GM12878 (cell line): Measurements from ENCODE around the gene CSTF1. TPM values are rescaled to one million over a fixed set of nuclear protein-coding genes. Genes with fewer than 3 reads are reported as not detected.

Source experiments
- DPF2 ChIP-seq: fragments of 450-650 bp; IDR thresholded peaks from 2 replicates; pipeline ENCODE4 v1.6.1; 2017; ENCODE audit warnings: mild to moderate bottlenecking
- EGR1 ChIP-seq, 2 experiments: IDR thresholded peaks; 1 replicate in 1 of 2; 2 replicates in 1 of 2; pipeline ENCODE4 v1.6.1; 2011 to 2012; ENCODE audit warnings: low read depth in 2 of 2, low read length in 2 of 2, borderline replicate concordance in 1 of 2, mild to moderate bottlenecking in 1 of 2, moderate library complexity in 1 of 2
- MXI1 ChIP-seq: fragments of 150-350 bp; IDR thresholded peaks from 2 replicates; pipeline ENCODE4 v1.6.1; 2011; ENCODE audit warnings: low read depth, mild to moderate bottlenecking, inconsistent platforms, low read length, improper control_type of control experiment
- polyA plus RNA-seq, 11 experiments: library from polyadenylated mRNA; depleted of rRNA in 4 of 11; unstranded in 6 of 11; stranded (reverse) in 5 of 11; fragments of >200 nt; fragmentation: Nextera tagmentation in 4 of 11; fragmentation: Illumina TruSeq in 1 of 11; extraction: Ambion mirVana in 4 of 11; extraction: Trizol in 1 of 11; gene quantifications; 1 replicate in 1 of 11; 2 replicates in 10 of 11; pipeline versions ENCODE4 v1.2.1 to v1.2.3, GENCODE V29; 2011 to 2016; ENCODE audit warnings: inconsistent platforms in 2 of 11, missing spikeins in 2 of 11, low read depth in 1 of 11
- total RNA-seq, 4 experiments: library from RNA; depleted of rRNA in 3 of 4; stranded (reverse); fragments of >200 nt in 3 of 4; fragmentation: Illumina TruSeq in 1 of 4; extraction: Trizol in 1 of 4; gene quantifications; 2 replicates each; pipeline versions ENCODE4 v1.2.1 to v1.2.3, GENCODE V29; 2013 to 2021
- TF ChIP-seq, protein P1 (sequence below): fragments of 450-650 bp; IDR thresholded peaks from 2 replicates; pipeline ENCODE4 v1.6.1; 2017; ENCODE audit warnings: mild to moderate bottlenecking, moderate library complexity
- TF ChIP-seq, protein P2 (sequence below): IDR thresholded peaks from 2 replicates; pipeline ENCODE4 v1.6.1; 2011; ENCODE audit warnings: mild to moderate bottlenecking, low read depth, low read length, moderate library complexity; ENCODE audit not compliant: insufficient replicate concordance
- TF ChIP-seq, protein P3 (sequence below): IDR thresholded peaks from 2 replicates; pipeline ENCODE4 v1.6.1; 2011; ENCODE audit warnings: low read depth, low read length, improper control_type of control experiment, borderline replicate concordance
- TF ChIP-seq, protein P4 (sequence below): fragments of 450-650 bp; IDR thresholded peaks from 2 replicates; pipeline ENCODE4 v1.6.1; 2017; ENCODE audit warnings: antibody characterized with exemption, mild to moderate bottlenecking, moderate library complexity
- TF ChIP-seq, protein P5 (sequence below): fragments of 450-650 bp; IDR thresholded peaks from 2 replicates; pipeline ENCODE4 v1.6.1; 2016; ENCODE audit warnings: mild to moderate bottlenecking

CSTF1 gene
- total and polyA plus RNA-seq, 10 of the 15 experiments (the other 5 are each of a cell fraction or from before 2014, with no cell fraction given): 41.8 to 89.1 (median 50.1) TPM

DNA sequence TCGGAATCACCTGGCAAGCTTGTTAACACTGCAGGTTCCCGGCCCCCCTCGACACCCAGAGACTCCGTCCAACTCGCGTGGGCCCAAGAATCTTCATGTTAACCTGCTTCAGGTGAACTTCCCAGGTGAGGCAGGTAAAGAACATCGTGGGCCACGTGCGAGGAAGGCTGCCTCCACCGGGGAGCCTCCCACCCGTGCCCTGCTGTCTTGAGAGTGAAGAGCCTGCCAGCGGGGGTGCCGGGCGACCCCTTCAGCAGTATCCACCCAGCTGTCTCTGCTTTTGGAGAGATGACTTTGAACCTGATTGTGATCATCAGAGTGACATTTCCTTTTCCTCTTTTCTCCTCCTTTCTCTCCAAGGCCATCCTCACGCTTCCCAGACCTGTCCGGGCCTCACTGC, 53.1 kb downstream of the CSTF1 start (continued):
- TF ChIP-seq, protein P1, sequence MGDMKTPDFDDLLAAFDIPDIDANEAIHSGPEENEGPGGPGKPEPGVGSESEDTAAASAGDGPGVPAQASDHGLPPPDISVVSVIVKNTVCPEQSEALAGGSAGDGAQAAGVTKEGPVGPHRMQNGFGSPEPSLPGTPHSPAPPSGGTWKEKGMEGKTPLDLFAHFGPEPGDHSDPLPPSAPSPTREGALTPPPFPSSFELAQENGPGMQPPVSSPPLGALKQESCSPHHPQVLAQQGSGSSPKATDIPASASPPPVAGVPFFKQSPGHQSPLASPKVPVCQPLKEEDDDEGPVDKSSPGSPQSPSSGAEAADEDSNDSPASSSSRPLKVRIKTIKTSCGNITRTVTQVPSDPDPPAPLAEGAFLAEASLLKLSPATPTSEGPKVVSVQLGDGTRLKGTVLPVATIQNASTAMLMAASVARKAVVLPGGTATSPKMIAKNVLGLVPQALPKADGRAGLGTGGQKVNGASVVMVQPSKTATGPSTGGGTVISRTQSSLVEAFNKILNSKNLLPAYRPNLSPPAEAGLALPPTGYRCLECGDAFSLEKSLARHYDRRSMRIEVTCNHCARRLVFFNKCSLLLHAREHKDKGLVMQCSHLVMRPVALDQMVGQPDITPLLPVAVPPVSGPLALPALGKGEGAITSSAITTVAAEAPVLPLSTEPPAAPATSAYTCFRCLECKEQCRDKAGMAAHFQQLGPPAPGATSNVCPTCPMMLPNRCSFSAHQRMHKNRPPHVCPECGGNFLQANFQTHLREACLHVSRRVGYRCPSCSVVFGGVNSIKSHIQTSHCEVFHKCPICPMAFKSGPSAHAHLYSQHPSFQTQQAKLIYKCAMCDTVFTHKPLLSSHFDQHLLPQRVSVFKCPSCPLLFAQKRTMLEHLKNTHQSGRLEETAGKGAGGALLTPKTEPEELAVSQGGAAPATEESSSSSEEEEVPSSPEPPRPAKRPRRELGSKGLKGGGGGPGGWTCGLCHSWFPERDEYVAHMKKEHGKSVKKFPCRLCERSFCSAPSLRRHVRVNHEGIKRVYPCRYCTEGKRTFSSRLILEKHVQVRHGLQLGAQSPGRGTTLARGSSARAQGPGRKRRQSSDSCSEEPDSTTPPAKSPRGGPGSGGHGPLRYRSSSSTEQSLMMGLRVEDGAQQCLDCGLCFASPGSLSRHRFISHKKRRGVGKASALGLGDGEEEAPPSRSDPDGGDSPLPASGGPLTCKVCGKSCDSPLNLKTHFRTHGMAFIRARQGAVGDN: no peak
- TF ChIP-seq, protein P2, sequence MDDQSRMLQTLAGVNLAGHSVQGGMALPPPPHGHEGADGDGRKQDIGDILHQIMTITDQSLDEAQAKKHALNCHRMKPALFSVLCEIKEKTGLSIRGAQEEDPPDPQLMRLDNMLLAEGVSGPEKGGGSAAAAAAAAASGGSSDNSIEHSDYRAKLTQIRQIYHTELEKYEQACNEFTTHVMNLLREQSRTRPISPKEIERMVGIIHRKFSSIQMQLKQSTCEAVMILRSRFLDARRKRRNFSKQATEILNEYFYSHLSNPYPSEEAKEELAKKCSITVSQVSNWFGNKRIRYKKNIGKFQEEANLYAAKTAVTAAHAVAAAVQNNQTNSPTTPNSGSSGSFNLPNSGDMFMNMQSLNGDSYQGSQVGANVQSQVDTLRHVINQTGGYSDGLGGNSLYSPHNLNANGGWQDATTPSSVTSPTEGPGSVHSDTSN: no peak
- TF ChIP-seq, protein P3, sequence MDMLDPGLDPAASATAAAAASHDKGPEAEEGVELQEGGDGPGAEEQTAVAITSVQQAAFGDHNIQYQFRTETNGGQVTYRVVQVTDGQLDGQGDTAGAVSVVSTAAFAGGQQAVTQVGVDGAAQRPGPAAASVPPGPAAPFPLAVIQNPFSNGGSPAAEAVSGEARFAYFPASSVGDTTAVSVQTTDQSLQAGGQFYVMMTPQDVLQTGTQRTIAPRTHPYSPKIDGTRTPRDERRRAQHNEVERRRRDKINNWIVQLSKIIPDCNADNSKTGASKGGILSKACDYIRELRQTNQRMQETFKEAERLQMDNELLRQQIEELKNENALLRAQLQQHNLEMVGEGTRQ: no peak
- TF ChIP-seq, protein P4, sequence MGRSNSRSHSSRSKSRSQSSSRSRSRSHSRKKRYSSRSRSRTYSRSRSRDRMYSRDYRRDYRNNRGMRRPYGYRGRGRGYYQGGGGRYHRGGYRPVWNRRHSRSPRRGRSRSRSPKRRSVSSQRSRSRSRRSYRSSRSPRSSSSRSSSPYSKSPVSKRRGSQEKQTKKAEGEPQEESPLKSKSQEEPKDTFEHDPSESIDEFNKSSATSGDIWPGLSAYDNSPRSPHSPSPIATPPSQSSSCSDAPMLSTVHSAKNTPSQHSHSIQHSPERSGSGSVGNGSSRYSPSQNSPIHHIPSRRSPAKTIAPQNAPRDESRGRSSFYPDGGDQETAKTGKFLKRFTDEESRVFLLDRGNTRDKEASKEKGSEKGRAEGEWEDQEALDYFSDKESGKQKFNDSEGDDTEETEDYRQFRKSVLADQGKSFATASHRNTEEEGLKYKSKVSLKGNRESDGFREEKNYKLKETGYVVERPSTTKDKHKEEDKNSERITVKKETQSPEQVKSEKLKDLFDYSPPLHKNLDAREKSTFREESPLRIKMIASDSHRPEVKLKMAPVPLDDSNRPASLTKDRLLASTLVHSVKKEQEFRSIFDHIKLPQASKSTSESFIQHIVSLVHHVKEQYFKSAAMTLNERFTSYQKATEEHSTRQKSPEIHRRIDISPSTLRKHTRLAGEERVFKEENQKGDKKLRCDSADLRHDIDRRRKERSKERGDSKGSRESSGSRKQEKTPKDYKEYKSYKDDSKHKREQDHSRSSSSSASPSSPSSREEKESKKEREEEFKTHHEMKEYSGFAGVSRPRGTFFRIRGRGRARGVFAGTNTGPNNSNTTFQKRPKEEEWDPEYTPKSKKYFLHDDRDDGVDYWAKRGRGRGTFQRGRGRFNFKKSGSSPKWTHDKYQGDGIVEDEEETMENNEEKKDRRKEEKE: no peak
- TF ChIP-seq DPF2: no peak
- no peak for TF ChIP-seq MXI1
- TF ChIP-seq EGR1 (IDR thresholded peaks at IDR 0.05; ENCODE audit: borderline replicate concordance in 1 of 2, low read depth in 2 of 2, low read length in 2 of 2): no peak
- TF ChIP-seq, protein P5, sequence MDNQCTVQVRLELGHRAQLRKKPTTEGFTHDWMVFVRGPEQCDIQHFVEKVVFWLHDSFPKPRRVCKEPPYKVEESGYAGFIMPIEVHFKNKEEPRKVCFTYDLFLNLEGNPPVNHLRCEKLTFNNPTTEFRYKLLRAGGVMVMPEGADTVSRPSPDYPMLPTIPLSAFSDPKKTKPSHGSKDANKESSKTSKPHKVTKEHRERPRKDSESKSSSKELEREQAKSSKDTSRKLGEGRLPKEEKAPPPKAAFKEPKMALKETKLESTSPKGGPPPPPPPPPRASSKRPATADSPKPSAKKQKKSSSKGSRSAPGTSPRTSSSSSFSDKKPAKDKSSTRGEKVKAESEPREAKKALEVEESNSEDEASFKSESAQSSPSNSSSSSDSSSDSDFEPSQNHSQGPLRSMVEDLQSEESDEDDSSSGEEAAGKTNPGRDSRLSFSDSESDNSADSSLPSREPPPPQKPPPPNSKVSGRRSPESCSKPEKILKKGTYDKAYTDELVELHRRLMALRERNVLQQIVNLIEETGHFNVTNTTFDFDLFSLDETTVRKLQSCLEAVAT: no peak
